DND-41 (cell line): ENCODE data around the gene UTP11.

Experiments
- ATAC-seq: fragments of 200-7000 bp; cut with Tn5 transposase; 3 replicates; pipeline ENCODE4 v1.9.1; 2021; ENCODE audit warnings: low read depth; ENCODE audit not compliant: insufficient read depth
- DNase-seq: peaks from one replicate; pipeline ENCODE4 v3.0.0-alpha.2; 2020
- H2AFZ ChIP-seq: 2 replicates; pipeline ENCODE4 v1.6.0; 2012; ENCODE audit warnings: low read depth, low read length
- H3K27ac ChIP-seq: 2 replicates; pipeline ENCODE4 v1.5.1; 2012; ENCODE audit warnings: low read length, inconsistent platforms
- H3K27me3 ChIP-seq: fragments of 200-600 bp; sonication (generic); 2 replicates; pipeline ENCODE4 v1.6.0; 2012; ENCODE audit warnings: low read length, mild to moderate bottlenecking, inconsistent platforms; ENCODE audit not compliant: insufficient read depth, poor library complexity
- H3K36me3 ChIP-seq: 2 replicates; pipeline ENCODE4 v1.5.1; 2012; ENCODE audit warnings: low read length, inconsistent platforms; ENCODE audit not compliant: insufficient read depth
- H3K4me1 ChIP-seq: 2 replicates; pipeline ENCODE4 v1.5.1; 2012; ENCODE audit warnings: mild to moderate bottlenecking, low read length; ENCODE audit not compliant: insufficient read depth
- H3K4me2 ChIP-seq: 2 replicates; pipeline ENCODE4 v1.6.0; 2012; ENCODE audit warnings: mild to moderate bottlenecking, moderate library complexity, low read length, inconsistent platforms; ENCODE audit not compliant: insufficient read depth
- H3K4me3 ChIP-seq, 2 experiments: fragments of 200-600 bp in 1 of 2; shearing (Covaris generic) in 1 of 2; 2 replicates each; pipeline ENCODE4 v1.5.1; 2012 to 2016; ENCODE audit warnings: inconsistent platforms in 2 of 2, low read length in 2 of 2, mild to moderate bottlenecking in 2 of 2, low read depth in 1 of 2, moderate library complexity in 1 of 2
- H3K79me2 ChIP-seq: 2 replicates; pipeline ENCODE4 v1.6.0; 2012; ENCODE audit warnings: low read length, inconsistent platforms; ENCODE audit not compliant: insufficient read depth
- H3K9ac ChIP-seq: 2 replicates; pipeline ENCODE4 v1.6.0; 2012; ENCODE audit warnings: low read depth, mild to moderate bottlenecking, inconsistent platforms, low read length, moderate library complexity
- H3K9me3 ChIP-seq: 2 replicates; pipeline ENCODE4 v1.5.1; 2012; ENCODE audit warnings: low read length, moderate library complexity, mild to moderate bottlenecking, inconsistent platforms; ENCODE audit not compliant: insufficient read depth, severe bottlenecking
- H4K20me1 ChIP-seq: 2 replicates; pipeline ENCODE4 v1.6.0; 2012; ENCODE audit warnings: low read length; ENCODE audit not compliant: insufficient read depth
- CTCF ChIP-seq: IDR thresholded peaks from 2 replicates; pipeline ENCODE4 v1.5.1; 2012; ENCODE audit warnings: borderline replicate concordance, low read length, moderate library complexity, mild to moderate bottlenecking; ENCODE audit not compliant: poor library complexity, severe bottlenecking; ENCODE audit errors: extremely low read depth
- EZH2 ChIP-seq: IDR thresholded peaks from 3 replicates; pipeline ENCODE4 v1.6.1; 2012; ENCODE audit warnings: borderline replicate concordance, low read depth, mild to moderate bottlenecking, moderate library complexity, low read length, inconsistent platforms; ENCODE audit not compliant: severe bottlenecking

UTP11 gene

GRCh38 chr1:38043036-38043747 lies 30.7 kb downstream of the UTP11 start:
- Histone ChIP-seq H2AFZ (no peak overlapping the region), H3K4me2 (no peak overlapping the region), H3K79me2 (no peaks in the 10 kb centered on the region), H3K4me3 (no peak overlapping the region), H3K27ac (no peak overlapping the region), H3K9ac (no peak overlapping the region), H4K20me1 (no peaks in the 10 kb centered on the region), H3K9me3 (no peaks in the 10 kb centered on the region), H3K4me1 (no peaks in the 10 kb centered on the region), H3K36me3 (no peaks in the 10 kb centered on the region), H3K27me3 (no peaks in the 10 kb centered on the region)
- ATAC-seq = no peak
- no peak for DNase-seq
- TF ChIP-seq EZH2 (no peak), CTCF (no peak)

DNA sequence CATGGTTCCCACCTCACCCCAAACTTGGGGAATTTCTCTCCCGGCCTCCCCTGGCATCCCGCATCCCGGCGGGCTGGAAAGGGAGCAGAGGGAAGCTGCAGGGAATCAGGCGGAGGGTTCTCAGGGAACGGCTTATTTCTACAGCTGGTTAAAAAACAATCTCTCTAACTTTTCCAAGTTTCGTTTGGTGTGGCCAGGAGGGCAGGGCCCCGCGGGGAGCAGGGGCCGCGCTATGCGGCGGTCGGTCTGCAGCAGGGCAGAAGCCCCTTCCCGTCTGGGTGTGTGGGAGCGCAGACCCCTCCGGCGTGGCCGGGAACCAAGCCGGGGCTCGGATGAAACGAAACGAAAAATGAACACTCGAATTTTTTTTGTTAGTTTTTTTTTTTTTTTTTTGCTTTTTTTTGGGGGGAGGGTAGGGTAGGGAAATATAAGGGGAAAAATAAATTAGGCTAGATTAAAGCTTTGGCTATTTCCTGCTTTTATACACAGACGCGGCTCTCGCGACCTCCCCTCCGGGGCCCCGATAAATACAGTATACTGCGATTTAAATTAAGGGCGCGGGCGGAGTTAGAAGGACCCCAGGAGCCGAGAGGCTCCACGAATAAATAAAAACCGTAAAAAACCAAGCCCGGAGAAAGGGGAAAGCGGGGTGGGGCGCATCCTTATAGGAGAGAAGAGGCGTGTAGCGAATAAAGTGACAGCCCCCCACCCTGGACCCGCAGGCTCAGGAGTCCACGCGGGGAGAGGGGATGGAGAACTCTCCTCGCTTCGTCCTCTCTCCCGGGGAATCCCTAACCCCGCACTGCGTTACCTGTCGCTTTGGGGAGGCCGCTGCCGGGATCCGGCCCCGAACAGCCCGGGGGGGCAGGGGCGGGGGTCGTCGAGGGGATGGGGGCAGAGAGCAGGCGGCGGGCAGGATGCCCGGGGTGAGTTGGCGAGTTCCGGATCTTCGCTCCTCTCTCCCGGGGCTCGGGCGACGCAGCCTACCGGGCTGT lies 32.0 kb downstream of the UTP11 start:
- Histone ChIP-seq H3K27ac (no peak overlapping the region), H3K4me1 (no peaks in the 10 kb centered on the region), H3K9ac (no peak overlapping the region), H3K27me3 (no peaks in the 10 kb centered on the region), H3K36me3 (no peaks in the 10 kb centered on the region), H2AFZ (no peak overlapping the region), H4K20me1 (no peaks in the 10 kb centered on the region), H3K79me2 (no peaks in the 10 kb centered on the region), H3K4me2 (no peak overlapping the region), H3K4me3 (no peak overlapping the region), H3K9me3 (no peaks in the 10 kb centered on the region)
- DNase-seq = no peak
- TF ChIP-seq CTCF (no peak), EZH2 (no peak)
- no peak for ATAC-seq

GRCh38 chr1:38045401-38046332 lies 33.1 kb downstream of the UTP11 start:
- Histone ChIP-seq H3K27me3 (no peaks in the 10 kb centered on the region), H3K27ac (no peak overlapping the region), H4K20me1 (no peaks in the 10 kb centered on the region), H3K9ac (no peak overlapping the region), H3K79me2 (no peaks in the 10 kb centered on the region), H3K9me3 (no peaks in the 10 kb centered on the region), H3K36me3 (no peaks in the 10 kb centered on the region), H3K4me1 (no peaks in the 10 kb centered on the region), H3K4me3 (no peak overlapping the region), H2AFZ (no peak overlapping the region), H3K4me2 (no peak overlapping the region)
- TF ChIP-seq CTCF (no peak), EZH2 (no peak)
- ATAC-seq = no peak
- DNase-seq = no peak
